Measurements from ENCODE around the gene GALNTL6.
"Not testable (repeated sequence)": the region's sequence is repeated elsewhere in the genome, so short reads cannot be mapped to it uniquely, and the experiment has no call there.

Gene GALNTL6

DNA sequence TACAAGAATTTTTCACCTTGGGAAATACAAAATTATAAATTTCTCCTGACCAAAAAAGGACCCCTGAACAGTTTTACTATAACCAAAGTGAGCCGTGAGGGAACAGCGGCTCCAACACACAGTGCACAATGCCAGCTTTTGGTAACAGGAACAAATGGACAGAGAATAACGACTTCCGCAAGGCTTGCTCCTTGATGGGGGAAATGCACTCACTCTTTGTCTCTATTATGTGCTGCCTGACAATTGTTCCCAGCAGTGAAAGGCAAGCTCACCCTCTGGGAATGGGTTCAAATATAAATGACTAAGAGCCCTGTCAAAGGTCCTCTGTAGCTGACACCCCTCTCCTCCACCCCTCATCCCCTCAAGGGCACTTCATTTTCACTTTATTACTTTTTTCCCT lies 1029.6 kb downstream of the GALNTL6 start:
- in situ Hi-C loops (cut with MboI; ENCODE audit: low sequenced_read_pairs): no loop called here

DNA sequence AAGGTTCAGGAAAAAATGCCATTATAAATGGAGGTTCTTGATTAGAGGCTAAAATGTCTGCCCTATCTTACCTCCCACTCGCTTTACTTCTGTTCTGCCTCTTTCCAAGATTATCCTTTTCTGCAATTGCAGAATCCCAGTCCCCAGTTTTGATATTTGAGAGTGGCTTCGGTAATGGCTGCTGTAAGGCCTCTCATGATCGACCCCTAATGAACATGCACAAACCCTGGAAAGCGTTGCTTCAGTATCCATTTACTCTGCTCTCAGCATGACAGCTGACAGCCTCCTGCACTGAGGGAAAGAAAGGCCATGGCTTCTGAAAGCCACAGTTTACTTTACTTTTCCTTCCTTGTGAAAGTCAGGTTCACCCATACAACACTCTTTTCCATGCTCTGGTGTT lies 1030.0 kb downstream of the GALNTL6 start:
- in situ Hi-C loops (cut with MboI; ENCODE audit: low sequenced_read_pairs): no loop called here

GRCh38 chr4:172844556-172844955 lies 1031.4 kb downstream of the GALNTL6 start:
- in situ Hi-C loops (cut with MboI; ENCODE audit: low sequenced_read_pairs): no loop called here

GRCh38 chr4:172845281-172845680 lies 1032.1 kb downstream of the GALNTL6 start:
- in situ Hi-C loops (cut with MboI; ENCODE audit: low sequenced_read_pairs): no loop called here

- in situ Hi-C loops (cut with MboI; ENCODE audit: low sequenced_read_pairs): no loop called here
Observed at GRCh38 chr4:172850838-172851237, 1037.6 kb downstream of the GALNTL6 start.

GRCh38 chr4:172851534-172851933 lies 1038.3 kb downstream of the GALNTL6 start:
- in situ Hi-C loops (cut with MboI; ENCODE audit: low sequenced_read_pairs): no loop called here

DNA sequence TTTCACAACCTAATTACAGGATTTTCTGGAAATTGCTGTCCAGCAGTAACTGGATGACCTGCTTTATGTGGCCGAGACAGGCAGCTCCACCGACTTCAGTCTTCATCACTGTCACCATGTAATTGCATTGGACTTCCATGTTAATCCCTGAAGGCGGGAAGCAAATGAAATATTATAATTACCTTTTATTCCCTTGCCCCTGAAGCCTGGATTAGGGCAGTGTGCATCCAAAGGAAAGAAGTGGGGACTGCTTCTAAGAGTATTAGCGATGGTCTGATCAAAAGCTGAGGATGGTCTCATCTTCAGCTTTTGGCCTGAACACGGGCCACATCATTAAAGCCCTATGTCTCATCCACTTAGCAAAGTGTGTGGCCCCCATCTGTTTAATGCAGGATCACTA lies 1043.8 kb downstream of the GALNTL6 start:
- in situ Hi-C loops (cut with MboI; ENCODE audit: low sequenced_read_pairs): no loop called here

- in situ Hi-C loops (cut with MboI; ENCODE audit: low sequenced_read_pairs): no loop called here
Observed at GRCh38 chr4:172858731-172859230, 1045.6 kb downstream of the GALNTL6 start.

DNA sequence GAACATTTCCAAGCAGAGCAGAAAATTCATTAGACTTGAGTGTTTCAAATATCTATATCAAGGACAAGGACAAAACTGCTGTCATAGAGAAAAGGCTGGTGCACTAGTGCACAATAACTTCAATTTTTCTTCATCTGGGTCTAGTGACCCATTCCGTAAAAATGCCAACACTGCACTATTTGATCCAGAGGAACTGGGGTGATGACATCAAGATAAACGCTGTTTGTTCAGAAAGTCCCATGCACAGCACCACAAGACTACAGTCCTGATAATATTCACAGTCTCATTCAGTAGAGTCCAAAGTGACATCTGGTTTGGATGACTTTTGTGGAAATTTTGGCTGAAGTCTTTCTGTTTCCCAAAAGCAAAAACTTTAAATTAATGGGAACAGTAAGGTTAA lies 1051.9 kb downstream of the GALNTL6 start:
- in situ Hi-C loops (cut with MboI; ENCODE audit: low sequenced_read_pairs): no loop called here

DNA sequence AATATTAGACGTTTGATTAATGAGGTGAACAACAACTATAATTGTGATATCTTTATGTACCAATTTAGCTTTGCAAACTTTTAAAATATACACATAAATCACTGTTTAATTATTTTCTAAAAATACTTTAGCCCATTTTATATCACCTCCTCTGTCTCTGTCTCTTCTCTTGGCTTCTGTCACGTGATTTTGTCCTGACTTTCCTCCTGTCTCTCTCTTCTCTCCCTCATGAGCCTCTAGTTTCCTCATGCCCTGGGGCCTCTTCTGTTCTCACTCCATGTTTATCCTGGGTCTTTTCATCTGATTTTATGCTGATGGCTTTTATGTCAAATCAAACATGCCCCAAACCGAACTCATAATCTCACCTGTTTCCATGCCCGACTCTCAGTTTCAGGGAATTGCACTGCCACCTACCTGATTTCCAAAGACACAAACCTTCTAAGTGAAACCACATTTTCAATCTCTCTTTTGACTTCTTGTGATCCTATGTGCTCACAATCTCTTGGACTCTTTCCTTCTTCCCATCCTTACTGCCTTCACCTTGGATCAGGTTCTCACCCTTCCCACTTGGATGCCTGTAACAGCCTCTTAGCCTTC lies 1052.4 kb downstream of the GALNTL6 start:
- in situ Hi-C loops (cut with MboI; ENCODE audit: low sequenced_read_pairs): no loop called here

- in situ Hi-C loops (cut with MboI; ENCODE audit: low sequenced_read_pairs): no loop called here
Observed at GRCh38 chr4:172866421-172866820, 1053.2 kb downstream of the GALNTL6 start.

DNA sequence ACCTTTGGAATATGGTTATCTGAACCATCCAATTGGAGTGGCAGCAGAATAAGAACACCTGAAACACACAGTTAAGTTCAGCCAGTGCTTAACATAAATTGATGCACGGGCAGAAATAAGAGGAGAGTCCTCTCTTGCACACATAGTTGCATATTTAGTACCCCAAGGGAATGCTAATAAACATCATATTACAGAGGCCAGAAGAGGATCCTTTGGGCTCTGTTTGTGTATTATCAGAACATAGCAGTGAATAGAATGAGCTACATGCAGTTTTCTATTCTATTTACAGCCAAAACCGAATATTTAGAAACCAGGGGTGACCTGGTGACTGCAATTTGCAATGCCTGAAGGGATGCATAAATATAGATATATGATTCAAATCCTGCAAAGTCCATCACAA lies 1054.6 kb downstream of the GALNTL6 start:
- in situ Hi-C loops (cut with MboI; ENCODE audit: low sequenced_read_pairs): no loop called here

DNA sequence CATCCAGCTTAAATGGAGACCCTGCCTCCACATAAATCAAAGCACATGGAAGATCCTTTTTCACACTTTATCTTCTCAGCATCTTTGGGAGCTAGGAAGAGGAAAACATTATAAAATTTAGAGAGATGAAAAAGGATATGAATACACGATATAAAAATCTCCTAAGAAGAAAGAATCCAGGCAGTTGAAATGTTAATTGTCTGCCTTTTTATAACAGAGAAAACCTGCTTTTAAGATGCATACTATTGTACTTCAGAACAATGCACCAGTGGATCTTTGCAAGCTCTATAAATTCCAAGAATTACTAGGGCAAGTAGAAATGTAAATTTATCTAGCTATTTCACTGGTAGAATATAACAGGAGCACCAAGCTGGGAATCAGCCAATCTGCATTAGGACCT lies 1055.1 kb downstream of the GALNTL6 start:
- in situ Hi-C loops (cut with MboI; ENCODE audit: low sequenced_read_pairs): no loop called here

DNA sequence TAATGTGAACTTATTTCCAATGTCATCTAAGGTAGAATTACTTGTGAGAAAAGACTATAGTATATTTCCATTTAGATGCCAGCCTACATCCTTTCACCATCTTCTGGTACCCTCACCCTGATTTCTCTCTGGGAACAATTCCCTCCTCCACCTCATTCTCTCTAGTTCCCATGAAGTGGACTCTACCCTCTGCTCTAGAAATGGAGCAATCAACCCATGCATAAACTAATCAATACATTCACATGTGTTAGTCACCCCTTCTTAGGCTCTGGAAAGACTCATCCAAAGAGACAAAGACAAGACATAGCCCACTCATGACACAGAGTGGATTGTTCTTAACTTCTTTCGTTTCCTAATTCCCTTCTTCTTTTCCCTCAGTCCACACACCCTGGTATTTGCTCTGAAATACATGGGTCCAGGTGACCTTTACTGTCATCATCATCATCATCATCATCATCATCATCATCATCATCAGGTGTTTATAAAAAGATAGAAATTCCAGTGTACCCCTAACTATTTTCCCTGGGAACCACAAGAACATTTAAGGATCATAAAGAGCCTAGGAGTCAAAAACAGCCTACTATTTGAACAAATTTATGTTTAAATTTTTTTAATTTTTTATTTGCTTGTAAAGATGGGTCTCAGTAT lies 1056.5 kb downstream of the GALNTL6 start:
- in situ Hi-C loops (cut with MboI; ENCODE audit: low sequenced_read_pairs): no loop called here

DNA sequence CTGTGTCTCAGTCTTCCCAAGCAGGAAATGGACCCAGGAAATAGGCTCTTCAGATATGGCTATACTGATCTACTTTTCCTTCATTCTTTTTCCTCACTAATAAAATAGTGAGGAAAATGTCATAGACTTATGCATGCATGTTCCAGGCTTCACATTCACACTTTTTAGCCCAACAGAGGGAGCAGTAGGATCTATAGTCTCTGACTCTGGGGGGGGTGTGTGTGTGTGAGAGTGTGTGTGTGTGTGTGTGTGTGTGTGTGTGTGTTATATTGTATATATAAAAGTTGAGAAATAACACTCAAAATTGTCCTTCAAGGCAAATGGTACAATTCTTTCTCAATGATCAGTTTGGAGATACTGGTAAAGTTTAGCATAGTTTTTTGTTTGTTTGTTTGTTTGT lies 1058.2 kb downstream of the GALNTL6 start:
- in situ Hi-C loops (cut with MboI; ENCODE audit: low sequenced_read_pairs): no loop called here

DNA sequence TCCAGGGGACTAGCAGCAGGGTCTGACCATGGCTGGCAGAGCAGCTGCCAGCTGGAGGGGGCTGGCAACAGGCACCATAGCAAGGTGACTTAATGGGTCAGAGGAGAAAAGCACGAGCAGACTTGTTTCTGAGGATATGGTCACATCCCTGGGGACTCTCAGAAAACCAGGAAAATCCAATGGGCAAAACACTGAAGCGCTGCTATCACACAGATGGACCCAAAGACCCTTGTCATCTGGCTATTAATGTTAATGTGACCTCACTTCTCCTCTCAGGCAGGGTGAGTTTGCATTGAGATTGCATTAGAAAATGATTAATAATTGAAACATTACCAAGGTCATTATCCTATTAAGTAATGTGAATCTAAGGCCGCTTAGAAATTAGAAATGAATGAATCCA lies 1061.7 kb downstream of the GALNTL6 start:
- in situ Hi-C loops (cut with MboI; ENCODE audit: low sequenced_read_pairs): no loop called here

DNA sequence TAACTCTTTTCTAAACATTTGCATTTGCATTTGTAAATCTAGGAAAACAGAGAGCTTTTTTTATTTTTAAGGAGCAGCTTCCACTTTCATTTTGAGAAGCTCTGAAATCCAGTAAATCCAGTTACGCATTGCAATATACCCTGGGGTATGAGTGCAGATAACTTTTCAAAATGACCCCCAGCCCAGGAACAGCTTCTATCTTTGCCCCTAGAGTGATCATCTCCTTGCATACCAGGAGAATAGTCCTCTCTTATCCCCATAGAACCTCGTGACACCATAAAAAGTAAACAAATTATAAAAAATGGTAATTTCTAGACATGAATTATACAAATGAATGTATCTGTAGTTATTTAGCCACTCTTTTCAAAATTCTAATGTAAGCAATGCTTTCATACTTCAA lies 1063.2 kb downstream of the GALNTL6 start:
- in situ Hi-C loops (cut with MboI; ENCODE audit: low sequenced_read_pairs): no loop called here

DNA sequence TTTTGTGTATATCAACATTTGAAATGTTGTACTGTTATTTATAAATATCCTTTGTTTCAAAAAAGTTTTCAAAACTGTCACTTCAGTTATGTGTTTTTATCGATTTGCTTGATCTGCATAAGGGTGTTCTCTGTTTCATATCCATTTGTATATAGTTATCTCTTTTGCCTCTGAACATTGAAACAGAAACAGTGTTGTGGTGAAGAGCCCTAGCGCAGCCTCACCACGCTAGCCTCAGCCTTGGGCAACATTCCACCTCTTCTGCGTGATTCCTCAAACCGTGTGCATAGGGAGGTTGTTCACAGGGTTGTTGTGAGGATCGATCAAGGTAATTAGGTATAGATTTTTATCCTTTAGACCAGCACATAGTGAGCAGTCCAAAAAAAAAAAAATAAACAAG lies 1068.4 kb downstream of the GALNTL6 start:
- in situ Hi-C loops (cut with MboI; ENCODE audit: low sequenced_read_pairs): no loop called here

GRCh38 chr4:172887358-172887757 lies 1074.2 kb downstream of the GALNTL6 start:
- in situ Hi-C loops (cut with MboI; ENCODE audit: low sequenced_read_pairs): not testable (repeated sequence)

GRCh38 chr4:172887959-172888358 lies 1074.8 kb downstream of the GALNTL6 start:
- in situ Hi-C loops (cut with MboI; ENCODE audit: low sequenced_read_pairs): no loop called here

GRCh38 chr4:172892300-172892699 lies 1079.1 kb downstream of the GALNTL6 start:
- in situ Hi-C loops (cut with MboI; ENCODE audit: low sequenced_read_pairs): no loop called here

DNA sequence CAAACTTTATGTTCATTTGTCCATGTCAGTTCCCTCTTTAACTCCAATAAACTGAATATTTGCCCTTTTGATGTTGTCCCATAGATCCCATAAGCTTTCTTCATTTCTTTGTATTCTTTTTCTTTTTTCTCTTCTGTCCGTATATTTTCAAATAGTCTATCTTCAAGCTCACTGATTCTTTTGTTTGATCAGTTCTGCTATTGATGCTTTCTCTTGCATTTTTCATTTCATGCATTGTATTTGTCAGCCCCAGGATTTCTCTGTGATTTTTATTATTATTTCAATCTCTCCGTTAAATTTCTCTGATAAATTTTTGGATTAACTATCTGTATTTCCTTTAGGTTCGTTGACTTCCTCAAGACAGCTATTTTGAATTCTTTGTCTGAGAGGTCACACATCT lies 1082.5 kb downstream of the GALNTL6 start:
- in situ Hi-C loops (cut with MboI; ENCODE audit: low sequenced_read_pairs): no loop called here

GRCh38 chr4:172897046-172897445 lies 1083.8 kb downstream of the GALNTL6 start:
- in situ Hi-C loops (cut with MboI; ENCODE audit: low sequenced_read_pairs): no loop called here

Measured in HL-60/S4 treated with retinoic acid at 250 ng/mL for 4 days and 3 days (cell line).